ENCODE results near the gene IRF6. TPM values are rescaled to one million over a fixed set of nuclear protein-coding genes. Genes with fewer than 3 reads are reported as not detected.
A peak's percentile ranks its signal among the peaks of the same experiment; 100 is the strongest.

IRF6 gene
- total RNA-seq, 2 donors from 2014 or later, result 3.9 to 4.1 TPM

DNA sequence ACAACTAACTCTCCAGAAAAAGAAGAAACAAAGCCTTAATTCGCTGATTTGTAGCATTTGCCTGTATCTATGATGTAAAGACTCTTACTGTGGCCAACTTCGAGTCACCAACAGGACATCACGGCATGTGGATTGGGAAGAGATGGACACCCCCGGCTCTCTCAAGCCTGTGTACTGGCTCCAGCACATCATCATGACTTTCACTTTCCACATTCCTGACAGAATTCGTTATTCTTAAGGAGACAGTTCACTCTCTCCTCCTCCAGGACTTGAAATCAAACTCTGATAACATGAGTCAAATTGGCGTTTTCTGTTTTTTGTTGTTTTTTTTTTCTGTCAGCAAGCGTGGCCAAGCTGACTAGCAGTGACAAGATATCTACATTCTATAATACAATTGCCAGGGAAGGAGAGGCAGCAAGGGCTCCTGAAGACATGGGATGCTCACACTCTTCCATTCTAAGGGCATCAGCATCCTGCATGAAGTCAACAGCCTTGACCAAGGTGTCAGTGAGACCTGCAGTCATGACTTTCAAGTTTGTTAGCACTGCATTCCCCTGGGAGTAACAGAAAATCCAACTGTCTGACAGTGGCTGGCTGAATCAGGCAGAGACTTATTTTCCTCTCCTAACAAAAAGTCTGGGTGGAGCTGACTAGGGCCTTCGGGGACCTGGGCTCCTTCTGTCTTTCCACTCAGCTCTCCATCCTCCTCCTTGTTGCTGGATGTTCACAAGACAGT, 63.4 kb downstream of the IRF6 start:
- TF ChIP-seq, protein P1, sequence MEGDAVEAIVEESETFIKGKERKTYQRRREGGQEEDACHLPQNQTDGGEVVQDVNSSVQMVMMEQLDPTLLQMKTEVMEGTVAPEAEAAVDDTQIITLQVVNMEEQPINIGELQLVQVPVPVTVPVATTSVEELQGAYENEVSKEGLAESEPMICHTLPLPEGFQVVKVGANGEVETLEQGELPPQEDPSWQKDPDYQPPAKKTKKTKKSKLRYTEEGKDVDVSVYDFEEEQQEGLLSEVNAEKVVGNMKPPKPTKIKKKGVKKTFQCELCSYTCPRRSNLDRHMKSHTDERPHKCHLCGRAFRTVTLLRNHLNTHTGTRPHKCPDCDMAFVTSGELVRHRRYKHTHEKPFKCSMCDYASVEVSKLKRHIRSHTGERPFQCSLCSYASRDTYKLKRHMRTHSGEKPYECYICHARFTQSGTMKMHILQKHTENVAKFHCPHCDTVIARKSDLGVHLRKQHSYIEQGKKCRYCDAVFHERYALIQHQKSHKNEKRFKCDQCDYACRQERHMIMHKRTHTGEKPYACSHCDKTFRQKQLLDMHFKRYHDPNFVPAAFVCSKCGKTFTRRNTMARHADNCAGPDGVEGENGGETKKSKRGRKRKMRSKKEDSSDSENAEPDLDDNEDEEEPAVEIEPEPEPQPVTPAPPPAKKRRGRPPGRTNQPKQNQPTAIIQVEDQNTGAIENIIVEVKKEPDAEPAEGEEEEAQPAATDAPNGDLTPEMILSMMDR (IDR thresholded peaks at IDR 0.05), result no peak
- H3K27ac ChIP-seq, result no peak overlapping the region
- H3K4me1 ChIP-seq (ENCODE audit: control insufficient read depth in 1 of 2, low read depth in 2 of 2), result no peaks in the 10 kb centered on the region
- peak overlapping the region; percentile 35 for H3K4me3 ChIP-seq
- H3K36me3 ChIP-seq, result no peaks in the 10 kb centered on the region
- H3K27me3 ChIP-seq (replicated peaks; ENCODE audit: insufficient read depth), result no peaks in the 10 kb centered on the region
- H3K9me3 ChIP-seq, result no peaks in the 10 kb centered on the region
- DNase-seq (ENCODE audit: low spot score) (no peak), ATAC-seq (ENCODE audit: insufficient number of reproducible peaks, low FRiP score, low read depth) (no peak)

DNA sequence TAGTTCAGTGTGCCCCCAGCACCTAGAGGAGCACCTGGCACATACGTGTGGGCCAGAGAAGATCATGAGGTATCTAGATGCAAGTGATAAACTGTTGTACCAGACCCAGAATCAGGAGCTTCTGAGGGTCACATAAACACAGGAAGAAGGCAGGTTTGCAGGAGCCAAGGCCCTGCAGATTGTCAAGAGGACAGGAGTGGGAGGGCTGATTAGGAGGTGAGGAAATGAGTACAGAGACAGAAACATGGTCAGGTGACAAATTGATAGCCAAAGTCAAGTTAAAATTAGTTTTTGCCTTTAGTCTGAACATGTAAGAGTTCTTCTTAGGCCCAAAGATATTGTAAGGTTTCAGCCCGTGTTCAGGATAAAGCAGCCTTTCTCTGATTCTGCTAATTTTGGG, 64.1 kb downstream of the IRF6 start:
- H3K9me3 ChIP-seq, result no peaks in the 10 kb centered on the region
- peak overlapping the region; percentile 35 for H3K4me3 ChIP-seq
- no peaks in the 10 kb centered on the region for H3K27me3 ChIP-seq (replicated peaks; ENCODE audit: insufficient read depth)
- no peak overlapping the region for H3K27ac ChIP-seq
- TF ChIP-seq, protein P1 (IDR thresholded peaks at IDR 0.05), result no peak
- H3K4me1 ChIP-seq (ENCODE audit: control insufficient read depth in 1 of 2, low read depth in 2 of 2), result no peaks in the 10 kb centered on the region
- no peak for DNase-seq (ENCODE audit: low spot score)
- H3K36me3 ChIP-seq, result no peaks in the 10 kb centered on the region
- no peak for ATAC-seq (ENCODE audit: insufficient number of reproducible peaks, low FRiP score, low read depth)

- ATAC-seq (ENCODE audit: insufficient number of reproducible peaks, low FRiP score, low read depth) (no peak), DNase-seq (ENCODE audit: low spot score) (no peak)
- Histone ChIP-seq H3K27me3 (replicated peaks; ENCODE audit: insufficient read depth) (no peaks in the 10 kb centered on the region), H3K36me3 (no peaks in the 10 kb centered on the region), H3K4me1 (ENCODE audit: control insufficient read depth in 1 of 2, low read depth in 2 of 2) (no peaks in the 10 kb centered on the region), H3K4me3 (no peak overlapping the region), H3K27ac (no peak overlapping the region), H3K9me3 (no peaks in the 10 kb centered on the region)
- TF ChIP-seq, protein P1 (IDR thresholded peaks at IDR 0.05), result no peak
These were observed 64.7 kb downstream of the IRF6 start for GRCh38 chr1:209741193-209741592.

GRCh38 chr1:209738270-209738669, 67.7 kb downstream of the IRF6 start:
- no peak overlapping the region for H3K27ac ChIP-seq
- no peaks in the 10 kb centered on the region for H3K9me3 ChIP-seq
- no peaks in the 10 kb centered on the region for H3K27me3 ChIP-seq (replicated peaks; ENCODE audit: insufficient read depth)
- H3K36me3 ChIP-seq, result no peaks in the 10 kb centered on the region
- TF ChIP-seq, protein P1 (IDR thresholded peaks at IDR 0.05), result no peak
- no peak for DNase-seq (ENCODE audit: low spot score)
- H3K4me1 ChIP-seq (ENCODE audit: control insufficient read depth in 1 of 2, low read depth in 2 of 2), result no peaks in the 10 kb centered on the region
- ATAC-seq (ENCODE audit: insufficient number of reproducible peaks, low FRiP score, low read depth), result no peak
- H3K4me3 ChIP-seq, result no peak overlapping the region

DNA sequence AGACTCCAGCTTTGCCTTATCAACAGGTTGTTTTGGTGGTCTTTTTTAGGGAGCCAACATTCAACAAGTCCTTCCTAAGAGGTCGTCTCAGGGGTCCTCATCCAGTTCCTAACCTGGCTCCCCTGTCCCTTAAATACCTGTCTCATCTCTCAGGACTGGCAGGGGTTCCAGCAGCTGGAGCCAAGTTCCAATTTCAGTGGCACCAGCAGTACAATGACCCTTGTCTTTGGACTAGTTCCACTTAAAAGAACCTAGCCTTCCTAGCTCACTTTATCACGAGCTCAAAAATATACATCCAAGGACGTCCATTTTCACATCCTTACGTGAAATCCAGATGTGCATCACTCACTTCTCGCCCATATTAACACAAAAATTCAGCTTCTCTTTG, 68.8 kb downstream of the IRF6 start:
- no peak overlapping the region for H3K27ac ChIP-seq
- TF ChIP-seq, protein P1 (IDR thresholded peaks at IDR 0.05), result no peak
- H3K36me3 ChIP-seq, result no peaks in the 10 kb centered on the region
- DNase-seq (ENCODE audit: low spot score) (no peak), ATAC-seq (ENCODE audit: insufficient number of reproducible peaks, low FRiP score, low read depth) (no peak)
- no peaks in the 10 kb centered on the region for H3K4me1 ChIP-seq (ENCODE audit: control insufficient read depth in 1 of 2, low read depth in 2 of 2)
- H3K27me3 ChIP-seq (replicated peaks; ENCODE audit: insufficient read depth), result no peaks in the 10 kb centered on the region
- no peak overlapping the region for H3K4me3 ChIP-seq
- no peaks in the 10 kb centered on the region for H3K9me3 ChIP-seq
